HEK293 (cell line): ENCODE results near the gene GTPBP1.

Experiments used
- OSR2 ChIP-seq: fragments of 450-650 bp; formaldehyde crosslinking; IDR thresholded peaks from 2 replicates; pipeline ENCODE4 v1.5.1; 2016; ENCODE audit warnings: missing biosample characterization, missing genetic modification characterization
- ZNF341 ChIP-seq: fragments of 450-650 bp; formaldehyde crosslinking; IDR thresholded peaks from 2 replicates; pipeline ENCODE4; 2016; ENCODE audit warnings: low read depth, missing biosample characterization, missing genetic modification characterization
- ZNF350 ChIP-seq: fragments of 450-650 bp; formaldehyde crosslinking; IDR thresholded peaks from 2 replicates; pipeline ENCODE4 v1.5.0; 2017; ENCODE audit warnings: missing biosample characterization, mild to moderate bottlenecking, missing genetic modification characterization
- ZNF530 ChIP-seq: fragments of 450-650 bp; formaldehyde crosslinking; IDR thresholded peaks from 2 replicates; pipeline ENCODE4 v1.5.1; 2016; ENCODE audit warnings: low read depth, missing biosample characterization, missing genetic modification characterization
- ZNF664 ChIP-seq: fragments of 450-650 bp; formaldehyde crosslinking; IDR thresholded peaks from 2 replicates; pipeline ENCODE4 v1.5.1; 2016; ENCODE audit warnings: missing biosample characterization, missing genetic modification characterization
- ZNF707 ChIP-seq: fragments of 450-650 bp; formaldehyde crosslinking; IDR thresholded peaks from 2 replicates; pipeline ENCODE4 v1.5.1; 2016; ENCODE audit warnings: missing biosample characterization, missing genetic modification characterization
- TF ChIP-seq, protein P1 (sequence below): fragments of 450-650 bp; formaldehyde crosslinking; IDR thresholded peaks from 2 replicates; pipeline ENCODE4 v1.5.1; 2016; ENCODE audit warnings: missing biosample characterization, missing genetic modification characterization
- TF ChIP-seq, protein P2 (sequence below): fragments of 450-650 bp; formaldehyde crosslinking; IDR thresholded peaks from 2 replicates; pipeline ENCODE4 v1.5.1; 2016; ENCODE audit warnings: missing biosample characterization, missing genetic modification characterization

DNA sequence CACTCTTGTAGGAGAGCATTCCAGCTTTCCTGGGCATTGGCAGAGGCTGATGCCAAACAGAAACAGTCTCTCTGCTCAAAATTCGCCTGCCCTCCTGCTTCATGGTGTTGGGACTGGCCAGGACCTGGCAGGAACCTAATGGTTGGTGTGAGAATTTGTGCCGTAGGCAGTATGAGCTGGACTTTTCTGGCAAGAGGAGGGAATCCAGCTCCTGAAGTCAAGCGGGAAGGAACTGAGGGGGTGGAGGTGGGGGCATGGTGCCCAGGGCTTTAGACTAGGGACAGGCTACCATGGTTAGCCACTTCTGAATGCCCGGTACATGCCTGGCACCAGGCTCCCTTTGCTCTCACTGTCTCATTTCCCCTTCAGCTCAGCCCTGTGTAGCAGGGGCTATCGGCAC lies 30.9 kb upstream of the GTPBP1 start:
- TF ChIP-seq OSR2 (tag by site-specific recombination): no peak
- no peak for TF ChIP-seq ZNF530 (tag by site-specific recombination)
- TF ChIP-seq, protein P1, sequence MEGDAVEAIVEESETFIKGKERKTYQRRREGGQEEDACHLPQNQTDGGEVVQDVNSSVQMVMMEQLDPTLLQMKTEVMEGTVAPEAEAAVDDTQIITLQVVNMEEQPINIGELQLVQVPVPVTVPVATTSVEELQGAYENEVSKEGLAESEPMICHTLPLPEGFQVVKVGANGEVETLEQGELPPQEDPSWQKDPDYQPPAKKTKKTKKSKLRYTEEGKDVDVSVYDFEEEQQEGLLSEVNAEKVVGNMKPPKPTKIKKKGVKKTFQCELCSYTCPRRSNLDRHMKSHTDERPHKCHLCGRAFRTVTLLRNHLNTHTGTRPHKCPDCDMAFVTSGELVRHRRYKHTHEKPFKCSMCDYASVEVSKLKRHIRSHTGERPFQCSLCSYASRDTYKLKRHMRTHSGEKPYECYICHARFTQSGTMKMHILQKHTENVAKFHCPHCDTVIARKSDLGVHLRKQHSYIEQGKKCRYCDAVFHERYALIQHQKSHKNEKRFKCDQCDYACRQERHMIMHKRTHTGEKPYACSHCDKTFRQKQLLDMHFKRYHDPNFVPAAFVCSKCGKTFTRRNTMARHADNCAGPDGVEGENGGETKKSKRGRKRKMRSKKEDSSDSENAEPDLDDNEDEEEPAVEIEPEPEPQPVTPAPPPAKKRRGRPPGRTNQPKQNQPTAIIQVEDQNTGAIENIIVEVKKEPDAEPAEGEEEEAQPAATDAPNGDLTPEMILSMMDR (tag by site-specific recombination): no peak
- TF ChIP-seq ZNF664 (tag by site-specific recombination): no peak
- TF ChIP-seq ZNF707 (tag by site-specific recombination): no peak
- TF ChIP-seq, protein P2, sequence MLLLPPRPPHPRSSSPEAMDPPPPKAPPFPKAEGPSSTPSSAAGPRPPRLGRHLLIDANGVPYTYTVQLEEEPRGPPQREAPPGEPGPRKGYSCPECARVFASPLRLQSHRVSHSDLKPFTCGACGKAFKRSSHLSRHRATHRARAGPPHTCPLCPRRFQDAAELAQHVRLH: no peak
- TF ChIP-seq ZNF350 (tag by site-specific recombination): no peak
- no peak for TF ChIP-seq ZNF341 (tag by site-specific recombination)
